K562 (cell line): ENCODE results near the gene CNPY2. TPM values are rescaled to one million over a fixed set of nuclear protein-coding genes. Genes with fewer than 3 reads are reported as not detected.

Source experiments
- GTF2F1 ChIP-seq: IDR thresholded peaks from 2 replicates; pipeline ENCODE4 v1.6.1; 2011; ENCODE audit warnings: low read depth, low read length, improper control_type of control experiment
- ILF3 ChIP-seq: fragments of 450-650 bp; IDR thresholded peaks from 2 replicates; pipeline ENCODE4 v1.6.1; 2018; ENCODE audit warnings: antibody characterized with exemption, mild to moderate bottlenecking, moderate library complexity, borderline replicate concordance
- KLF6 ChIP-seq: fragments of 250-450 bp; sonication (Bioruptor Pico); IDR thresholded peaks from 2 replicates; pipeline ENCODE4 v1.4.0; 2020; ENCODE audit warnings: mild to moderate bottlenecking, moderate library complexity, borderline replicate concordance
- LEF1 ChIP-seq: fragments of 450-650 bp; IDR thresholded peaks from 2 replicates; pipeline ENCODE4 v1.6.1; 2016; ENCODE audit warnings: mild to moderate bottlenecking
- MCM5 ChIP-seq: fragments of 450-650 bp; IDR thresholded peaks from 2 replicates; pipeline ENCODE4 v1.6.1; 2016; ENCODE audit warnings: low read depth
- MCM7 ChIP-seq, 2 experiments: fragments of 450-650 bp; IDR thresholded peaks; 2 replicates each; pipeline ENCODE4 v1.6.1; 2016 to 2018
- MIER1 ChIP-seq: fragments of 450-650 bp; IDR thresholded peaks from 2 replicates; pipeline ENCODE4 v1.6.1; 2016; ENCODE audit warnings: antibody characterized with exemption, mild to moderate bottlenecking, low read depth
- NCOA4 ChIP-seq: fragments of 450-650 bp; IDR thresholded peaks from 2 replicates; pipeline ENCODE4 v1.6.1; 2018; ENCODE audit warnings: mild to moderate bottlenecking; ENCODE audit not compliant: partially characterized antibody
- NFE2 ChIP-seq: IDR thresholded peaks from 2 replicates; pipeline ENCODE4 v1.6.1; 2014; ENCODE audit warnings: antibody characterized with exemption, low read depth
- PML ChIP-seq: IDR thresholded peaks from 2 replicates; pipeline ENCODE4 v1.6.1; 2012; ENCODE audit warnings: low read length, inconsistent platforms
- SIRT6 ChIP-seq: IDR thresholded peaks from one replicate; pipeline ENCODE4 v1.6.1; 2012; ENCODE audit warnings: low read depth, mild to moderate bottlenecking, control low read depth, inconsistent platforms, low read length, moderate library complexity
- ZBTB7A ChIP-seq: IDR thresholded peaks from 2 replicates; pipeline ENCODE4 v1.6.1; 2011; ENCODE audit warnings: low read depth, mild to moderate bottlenecking, low read length, moderate library complexity, borderline replicate concordance; ENCODE audit not compliant: control insufficient read depth
- ZNF134 ChIP-seq: fragments of 250-450 bp; sonication (Bioruptor Pico); conservative IDR thresholded peaks from 2 replicates; pipeline ENCODE4 v1.4.0; 2020
- ZNF224 ChIP-seq: sonication (generic); formaldehyde crosslinking; IDR thresholded peaks from 2 replicates; pipeline ENCODE4 v1.8.0; 2022; ENCODE audit warnings: mild to moderate bottlenecking, missing genetic modification reagents
- ZNF583 ChIP-seq: fragments of 250-450 bp; sonication (Bioruptor Pico); IDR thresholded peaks from 2 replicates; pipeline ENCODE4 v1.4.0; 2020
- ZNF589 ChIP-seq: fragments of 200-800 bp; sonication (Bioruptor generic); IDR thresholded peaks from 2 replicates; pipeline ENCODE4 v1.6.1; 2016; ENCODE audit warnings: low read depth, missing genetic modification characterization, missing compliant biosample characterization
- ZNF695 ChIP-seq: fragments of 450-650 bp; formaldehyde crosslinking; IDR thresholded peaks from 2 replicates; pipeline ENCODE4 v1.4.0; 2020; ENCODE audit warnings: mild to moderate bottlenecking, moderate library complexity
- polyA plus RNA-seq, 8 experiments: library from polyadenylated mRNA; depleted of rRNA in 4 of 8; stranded (reverse) in 5 of 8; unstranded in 3 of 8; fragments of >200 nt; fragmentation: Nextera tagmentation in 2 of 8; fragmentation: Illumina TruSeq in 1 of 8; extraction: Ambion mirVana in 2 of 8; extraction: Trizol in 1 of 8; gene quantifications; 2 replicates each; pipeline versions ENCODE4 v1.2.1 to v1.2.3, GENCODE V29; 2011 to 2014; ENCODE audit warnings: inconsistent platforms in 1 of 8, missing spikeins in 1 of 8
- total RNA-seq, 7 experiments: library from RNA; depleted of rRNA in 6 of 7; stranded (reverse); fragments of >200 nt in 6 of 7; fragmentation: Illumina TruSeq in 2 of 7; extraction: Trizol in 2 of 7; gene quantifications; 2 replicates each; pipeline versions ENCODE4 v1.2.1 to v1.2.3, GENCODE V29; 2011 to 2021; ENCODE audit warnings: low replicate concordance in 1 of 7
- TF ChIP-seq, protein P1 (sequence below): sonication (generic); formaldehyde crosslinking; IDR thresholded peaks from 2 replicates; pipeline ENCODE4 v1.4.0; 2020; ENCODE audit warnings: mild to moderate bottlenecking, missing genetic modification reagents
- TF ChIP-seq, protein P2 (sequence below), 2 experiments: fragments of 450-650 bp; IDR thresholded peaks; 2 replicates each; pipeline ENCODE4 v1.6.1; 2018; ENCODE audit warnings: mild to moderate bottlenecking in 2 of 2, low read depth in 1 of 2; ENCODE audit not compliant: partially characterized antibody in 2 of 2
- TF ChIP-seq, protein P3 (sequence below): fragments of 250-450 bp; sonication (Bioruptor Pico); IDR thresholded peaks from 2 replicates; pipeline ENCODE4 v1.5.0; 2021
- TF ChIP-seq, protein P4 (sequence below): fragments of 250-450 bp; sonication (Bioruptor Pico); IDR thresholded peaks from 2 replicates; pipeline ENCODE4 v1.8.0; 2022; ENCODE audit warnings: inconsistent platforms, mild to moderate bottlenecking, moderate library complexity, borderline replicate concordance

The CNPY2 gene
- total and polyA plus RNA-seq, 9 of the 15 experiments (the other 6 are each of a cell fraction or from before 2014, with no cell fraction given) = 33.8 to 190 (median 138) TPM

DNA sequence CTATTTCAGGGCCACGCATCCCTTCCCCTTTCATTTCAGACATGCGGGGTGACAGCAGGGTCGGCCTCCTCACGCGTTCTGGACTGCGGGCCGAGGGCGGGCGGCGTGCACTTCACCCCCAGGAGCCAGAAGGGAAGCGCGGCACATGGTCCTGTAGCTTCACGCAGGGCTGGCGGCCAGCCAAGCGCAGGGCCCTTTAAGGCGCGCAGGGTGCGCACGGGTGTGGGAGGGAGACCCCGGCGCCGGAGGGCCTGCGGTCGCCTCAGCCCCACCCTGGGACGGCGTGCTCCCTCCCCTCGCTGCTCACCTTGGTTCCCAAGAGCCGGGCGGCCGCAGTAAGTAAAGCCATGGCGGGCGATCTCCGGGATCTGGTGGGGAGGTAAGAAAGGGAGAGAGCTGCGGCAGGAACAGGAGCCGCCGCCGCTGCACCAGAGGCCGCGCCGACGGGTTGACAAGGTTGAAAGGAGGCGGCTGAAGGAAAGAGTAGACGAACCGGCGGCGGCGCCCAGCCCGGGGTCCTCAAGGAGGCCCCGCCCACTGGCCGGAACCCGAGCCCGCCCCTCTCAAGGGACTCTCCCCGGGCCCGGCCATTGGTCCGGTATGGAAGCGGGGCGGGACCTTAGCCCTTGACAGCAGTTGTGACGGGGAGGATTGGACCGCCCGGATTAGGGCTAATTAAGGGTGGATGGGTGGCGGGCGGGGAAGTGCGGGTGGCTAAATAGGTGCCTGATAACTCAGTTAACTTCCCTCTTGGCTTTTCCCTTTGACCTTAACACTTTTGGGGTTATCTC lies 15.7 kb downstream of the CNPY2 start, which contains the start of gene CS (continued):
- TF ChIP-seq NFE2 = peak; percentile 47; the same call in 1 of the 2 replicates
- peak; percentile 54; the same call in 1 of the 2 replicates for TF ChIP-seq KLF6
- no peak for TF ChIP-seq MIER1
- no peak for TF ChIP-seq ZNF695
- TF ChIP-seq ZBTB7A = peak; percentile 91
- peak; percentile 20; the same call in 1 of the 2 replicates for TF ChIP-seq LEF1
- TF ChIP-seq, protein P1, sequence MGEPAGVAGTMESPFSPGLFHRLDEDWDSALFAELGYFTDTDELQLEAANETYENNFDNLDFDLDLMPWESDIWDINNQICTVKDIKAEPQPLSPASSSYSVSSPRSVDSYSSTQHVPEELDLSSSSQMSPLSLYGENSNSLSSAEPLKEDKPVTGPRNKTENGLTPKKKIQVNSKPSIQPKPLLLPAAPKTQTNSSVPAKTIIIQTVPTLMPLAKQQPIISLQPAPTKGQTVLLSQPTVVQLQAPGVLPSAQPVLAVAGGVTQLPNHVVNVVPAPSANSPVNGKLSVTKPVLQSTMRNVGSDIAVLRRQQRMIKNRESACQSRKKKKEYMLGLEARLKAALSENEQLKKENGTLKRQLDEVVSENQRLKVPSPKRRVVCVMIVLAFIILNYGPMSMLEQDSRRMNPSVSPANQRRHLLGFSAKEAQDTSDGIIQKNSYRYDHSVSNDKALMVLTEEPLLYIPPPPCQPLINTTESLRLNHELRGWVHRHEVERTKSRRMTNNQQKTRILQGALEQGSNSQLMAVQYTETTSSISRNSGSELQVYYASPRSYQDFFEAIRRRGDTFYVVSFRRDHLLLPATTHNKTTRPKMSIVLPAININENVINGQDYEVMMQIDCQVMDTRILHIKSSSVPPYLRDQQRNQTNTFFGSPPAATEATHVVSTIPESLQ (CRISPR knock-in tag) = peak; percentile 80; the same call in 1 of the 2 replicates
- TF ChIP-seq ILF3 = no peak
- TF ChIP-seq PML = 0 out of 2 replicates have a peak, but pooled peaks have one; percentile 3
- TF ChIP-seq ZNF583 (CRISPR knock-in tag) = no peak; the same call in 1 of the 2 replicates
- TF ChIP-seq MCM7 (IDR thresholded peaks at IDR 0.05) = no peak
- no peak for TF ChIP-seq MCM5
- TF ChIP-seq ZNF224 (CRISPR knock-in tag) = no peak
- TF ChIP-seq NCOA4 = no peak
- TF ChIP-seq SIRT6 = no peak
- TF ChIP-seq, protein P2, sequence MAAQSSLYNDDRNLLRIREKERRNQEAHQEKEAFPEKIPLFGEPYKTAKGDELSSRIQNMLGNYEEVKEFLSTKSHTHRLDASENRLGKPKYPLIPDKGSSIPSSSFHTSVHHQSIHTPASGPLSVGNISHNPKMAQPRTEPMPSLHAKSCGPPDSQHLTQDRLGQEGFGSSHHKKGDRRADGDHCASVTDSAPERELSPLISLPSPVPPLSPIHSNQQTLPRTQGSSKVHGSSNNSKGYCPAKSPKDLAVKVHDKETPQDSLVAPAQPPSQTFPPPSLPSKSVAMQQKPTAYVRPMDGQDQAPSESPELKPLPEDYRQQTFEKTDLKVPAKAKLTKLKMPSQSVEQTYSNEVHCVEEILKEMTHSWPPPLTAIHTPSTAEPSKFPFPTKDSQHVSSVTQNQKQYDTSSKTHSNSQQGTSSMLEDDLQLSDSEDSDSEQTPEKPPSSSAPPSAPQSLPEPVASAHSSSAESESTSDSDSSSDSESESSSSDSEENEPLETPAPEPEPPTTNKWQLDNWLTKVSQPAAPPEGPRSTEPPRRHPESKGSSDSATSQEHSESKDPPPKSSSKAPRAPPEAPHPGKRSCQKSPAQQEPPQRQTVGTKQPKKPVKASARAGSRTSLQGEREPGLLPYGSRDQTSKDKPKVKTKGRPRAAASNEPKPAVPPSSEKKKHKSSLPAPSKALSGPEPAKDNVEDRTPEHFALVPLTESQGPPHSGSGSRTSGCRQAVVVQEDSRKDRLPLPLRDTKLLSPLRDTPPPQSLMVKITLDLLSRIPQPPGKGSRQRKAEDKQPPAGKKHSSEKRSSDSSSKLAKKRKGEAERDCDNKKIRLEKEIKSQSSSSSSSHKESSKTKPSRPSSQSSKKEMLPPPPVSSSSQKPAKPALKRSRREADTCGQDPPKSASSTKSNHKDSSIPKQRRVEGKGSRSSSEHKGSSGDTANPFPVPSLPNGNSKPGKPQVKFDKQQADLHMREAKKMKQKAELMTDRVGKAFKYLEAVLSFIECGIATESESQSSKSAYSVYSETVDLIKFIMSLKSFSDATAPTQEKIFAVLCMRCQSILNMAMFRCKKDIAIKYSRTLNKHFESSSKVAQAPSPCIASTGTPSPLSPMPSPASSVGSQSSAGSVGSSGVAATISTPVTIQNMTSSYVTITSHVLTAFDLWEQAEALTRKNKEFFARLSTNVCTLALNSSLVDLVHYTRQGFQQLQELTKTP (IDR thresholded peaks at IDR 0.05; ENCODE audit: low read depth in 1 of 2, partially characterized antibody in 2 of 2) = no peak
- no peak for TF ChIP-seq ZNF134 (CRISPR knock-in tag)
- TF ChIP-seq GTF2F1 = no peak
- TF ChIP-seq ZNF589 (CRISPR knock-in tag) = no peak
- TF ChIP-seq, protein P3, sequence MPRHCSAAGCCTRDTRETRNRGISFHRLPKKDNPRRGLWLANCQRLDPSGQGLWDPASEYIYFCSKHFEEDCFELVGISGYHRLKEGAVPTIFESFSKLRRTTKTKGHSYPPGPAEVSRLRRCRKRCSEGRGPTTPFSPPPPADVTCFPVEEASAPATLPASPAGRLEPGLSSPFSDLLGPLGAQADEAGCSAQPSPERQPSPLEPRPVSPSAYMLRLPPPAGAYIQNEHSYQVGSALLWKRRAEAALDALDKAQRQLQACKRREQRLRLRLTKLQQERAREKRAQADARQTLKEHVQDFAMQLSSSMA (CRISPR knock-in tag) = no peak
- TF ChIP-seq, protein P4, sequence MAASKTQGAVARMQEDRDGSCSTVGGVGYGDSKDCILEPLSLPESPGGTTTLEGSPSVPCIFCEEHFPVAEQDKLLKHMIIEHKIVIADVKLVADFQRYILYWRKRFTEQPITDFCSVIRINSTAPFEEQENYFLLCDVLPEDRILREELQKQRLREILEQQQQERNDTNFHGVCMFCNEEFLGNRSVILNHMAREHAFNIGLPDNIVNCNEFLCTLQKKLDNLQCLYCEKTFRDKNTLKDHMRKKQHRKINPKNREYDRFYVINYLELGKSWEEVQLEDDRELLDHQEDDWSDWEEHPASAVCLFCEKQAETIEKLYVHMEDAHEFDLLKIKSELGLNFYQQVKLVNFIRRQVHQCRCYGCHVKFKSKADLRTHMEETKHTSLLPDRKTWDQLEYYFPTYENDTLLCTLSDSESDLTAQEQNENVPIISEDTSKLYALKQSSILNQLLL (CRISPR knock-in tag) = no peak
